Lower leg skin (tissue), 4 donors: Measurements from ENCODE around the gene TCN2. TPM values are rescaled to one million over a fixed set of nuclear protein-coding genes. Genes with fewer than 3 reads are reported as not detected.

Experiments
- DNase-seq, 2 donors: peaks; one replicate each; pipeline ENCODE4 v3.0.0-alpha.2; 2019; ENCODE audit warnings: low spot score in 2 of 2
- H3K4me3 ChIP-seq: fragments of 200-600 bp; sonication (generic); 2 replicates; pipeline ENCODE4 v1.5.1; 2017; ENCODE audit warnings: mild to moderate bottlenecking, low read depth; ENCODE audit not compliant: poor library complexity, severe bottlenecking
- POLR2A ChIP-seq, 2 donors: fragments of 450-650 bp; IDR thresholded peaks; one replicate each; pipeline ENCODE4 v1.6.1; 2016 to 2017; ENCODE audit warnings: antibody characterized with exemption in 2 of 2, mild to moderate bottlenecking in 1 of 2, moderate library complexity in 1 of 2
- WGBS, 2 donors: methylation state at CpG; one replicate each; pipeline ENCODE4 v1.1.5; 2018; 5-methylcytosine and 5-hydroxymethylcytosine counted together
- intact Hi-C: fragments of 100-400 bp; cut with DNase I; formaldehyde crosslinking; loops from one replicate; pipeline ENCODE4 v1.15.0; 2023; ENCODE audit warnings: low total_unique reads
- total RNA-seq, 4 donors: library from RNA; depleted of rRNA; stranded (reverse); fragments of >200 nt; gene quantifications; one replicate each; pipeline ENCODE4 v1.1.0, GENCODE V29; 2016
- TF ChIP-seq, protein P1 (sequence below), 3 donors: fragments of 450-650 bp; IDR thresholded peaks; one replicate each; pipeline ENCODE4 v1.5.1; 2016; ENCODE audit warnings: antibody characterized with exemption in 3 of 3, mild to moderate bottlenecking in 3 of 3, moderate library complexity in 2 of 3

Gene TCN2
- total RNA-seq, 4 donors from 2014 or later, result 9.9 to 20.2 (median 14.8) TPM

DNA sequence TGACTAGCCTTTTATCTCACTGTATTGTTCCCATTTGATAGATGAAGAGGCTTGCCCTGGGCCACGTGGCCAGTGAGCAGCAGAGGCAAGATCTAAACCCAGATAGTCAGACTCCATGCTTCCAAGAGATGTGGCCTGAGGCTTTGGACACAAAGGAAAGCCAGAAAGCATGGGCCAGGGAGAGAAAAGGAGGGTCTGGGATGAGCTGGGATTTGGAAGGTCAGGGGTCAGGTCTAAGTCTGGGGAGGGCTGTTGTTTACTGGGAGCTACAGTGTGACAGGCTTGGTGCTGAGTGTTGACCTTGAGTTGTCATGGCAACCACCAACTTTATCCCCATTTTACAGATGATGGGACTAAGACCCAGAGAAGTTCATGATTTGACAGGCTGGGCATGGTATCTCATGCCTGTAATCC is 30.7 kb downstream of the TCN2 start:
- TF ChIP-seq, protein P1, sequence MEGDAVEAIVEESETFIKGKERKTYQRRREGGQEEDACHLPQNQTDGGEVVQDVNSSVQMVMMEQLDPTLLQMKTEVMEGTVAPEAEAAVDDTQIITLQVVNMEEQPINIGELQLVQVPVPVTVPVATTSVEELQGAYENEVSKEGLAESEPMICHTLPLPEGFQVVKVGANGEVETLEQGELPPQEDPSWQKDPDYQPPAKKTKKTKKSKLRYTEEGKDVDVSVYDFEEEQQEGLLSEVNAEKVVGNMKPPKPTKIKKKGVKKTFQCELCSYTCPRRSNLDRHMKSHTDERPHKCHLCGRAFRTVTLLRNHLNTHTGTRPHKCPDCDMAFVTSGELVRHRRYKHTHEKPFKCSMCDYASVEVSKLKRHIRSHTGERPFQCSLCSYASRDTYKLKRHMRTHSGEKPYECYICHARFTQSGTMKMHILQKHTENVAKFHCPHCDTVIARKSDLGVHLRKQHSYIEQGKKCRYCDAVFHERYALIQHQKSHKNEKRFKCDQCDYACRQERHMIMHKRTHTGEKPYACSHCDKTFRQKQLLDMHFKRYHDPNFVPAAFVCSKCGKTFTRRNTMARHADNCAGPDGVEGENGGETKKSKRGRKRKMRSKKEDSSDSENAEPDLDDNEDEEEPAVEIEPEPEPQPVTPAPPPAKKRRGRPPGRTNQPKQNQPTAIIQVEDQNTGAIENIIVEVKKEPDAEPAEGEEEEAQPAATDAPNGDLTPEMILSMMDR (IDR thresholded peaks at IDR 0.05), result no peak
- no peak for TF ChIP-seq POLR2A (IDR thresholded peaks at IDR 0.05)
- H3K4me3 ChIP-seq, result no peak overlapping the region
- 35 to 46% methylated on average over 1 of the region's 1 CpG for WGBS, 2 donors
- no peak for DNase-seq
- intact Hi-C loops, result loop anchor here (10.0 kb wide), 2 partner anchors 287 to 507 kb away; partner anchors contain the start of gene PLA2G3

- H3K4me3 ChIP-seq, result no peak overlapping the region
- no peak for TF ChIP-seq POLR2A (IDR thresholded peaks at IDR 0.05)
- TF ChIP-seq, protein P1 (IDR thresholded peaks at IDR 0.05), result no peak
- intact Hi-C loops, result no loop called here
- DNase-seq, result no peak
- WGBS, 2 donors, result 86 to 92% methylated on average over 4 of the region's 4 CpGs
Observed at GRCh38 chr22:30640361-30640760, 33.4 kb downstream of the TCN2 start.

GRCh38 chr22:30640839-30641430 is 34.0 kb downstream of the TCN2 start:
- WGBS, 2 donors, result 67 to 78% methylated on average over 4 of the region's 4 CpGs

GRCh38 chr22:30643055-30643875 is 36.3 kb downstream of the TCN2 start:
- no peak for DNase-seq
- TF ChIP-seq POLR2A (IDR thresholded peaks at IDR 0.05), result no peak
- TF ChIP-seq, protein P1 (IDR thresholded peaks at IDR 0.05), result no peak
- intact Hi-C loops, result no loop called here
- no peak overlapping the region for H3K4me3 ChIP-seq
- 83 to 84% methylated on average over 16 of the region's 16 CpGs for WGBS, 2 donors

More at GRCh38 chr22:30640839-30641430, 34.0 kb downstream of the TCN2 start:
- intact Hi-C loops, result no loop called here
- TF ChIP-seq, protein P1 (IDR thresholded peaks at IDR 0.05), result no peak
- no peak for TF ChIP-seq POLR2A (IDR thresholded peaks at IDR 0.05)
- no peak overlapping the region for H3K4me3 ChIP-seq
- no peak for DNase-seq

- no peak for DNase-seq
- intact Hi-C loops, result no loop called here
- 96% methylated on average over 25 of the region's 25 CpGs for WGBS, 2 donors
- no peak for TF ChIP-seq POLR2A (IDR thresholded peaks at IDR 0.05)
- TF ChIP-seq, protein P1 (IDR thresholded peaks at IDR 0.05), result no peak
- no peak overlapping the region for H3K4me3 ChIP-seq
Observed at GRCh38 chr22:30646518-30647160, 39.7 kb downstream of the TCN2 start.
